ENCODE data around the gene ACAD8.

DNA sequence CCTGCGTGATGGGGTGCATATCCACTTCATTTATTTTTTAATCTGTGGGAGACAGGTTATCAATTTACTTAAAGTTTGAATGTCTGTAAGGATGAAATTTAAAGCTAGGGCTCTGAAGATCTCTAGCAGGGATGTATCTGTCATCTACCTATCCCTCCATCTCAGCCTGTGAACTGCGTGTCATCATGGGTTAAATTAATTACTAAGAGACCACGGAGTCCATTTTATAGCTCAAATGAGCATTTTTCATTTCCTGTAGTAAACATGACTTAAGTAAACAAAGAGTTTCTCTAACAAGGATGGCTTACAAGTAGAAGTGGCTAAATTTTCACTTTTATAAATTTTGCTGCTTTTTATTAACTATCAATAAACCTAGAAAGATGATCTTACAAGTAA lies 19.9 kb downstream of the ACAD8 start:
- TF ChIP-seq, protein P1, sequence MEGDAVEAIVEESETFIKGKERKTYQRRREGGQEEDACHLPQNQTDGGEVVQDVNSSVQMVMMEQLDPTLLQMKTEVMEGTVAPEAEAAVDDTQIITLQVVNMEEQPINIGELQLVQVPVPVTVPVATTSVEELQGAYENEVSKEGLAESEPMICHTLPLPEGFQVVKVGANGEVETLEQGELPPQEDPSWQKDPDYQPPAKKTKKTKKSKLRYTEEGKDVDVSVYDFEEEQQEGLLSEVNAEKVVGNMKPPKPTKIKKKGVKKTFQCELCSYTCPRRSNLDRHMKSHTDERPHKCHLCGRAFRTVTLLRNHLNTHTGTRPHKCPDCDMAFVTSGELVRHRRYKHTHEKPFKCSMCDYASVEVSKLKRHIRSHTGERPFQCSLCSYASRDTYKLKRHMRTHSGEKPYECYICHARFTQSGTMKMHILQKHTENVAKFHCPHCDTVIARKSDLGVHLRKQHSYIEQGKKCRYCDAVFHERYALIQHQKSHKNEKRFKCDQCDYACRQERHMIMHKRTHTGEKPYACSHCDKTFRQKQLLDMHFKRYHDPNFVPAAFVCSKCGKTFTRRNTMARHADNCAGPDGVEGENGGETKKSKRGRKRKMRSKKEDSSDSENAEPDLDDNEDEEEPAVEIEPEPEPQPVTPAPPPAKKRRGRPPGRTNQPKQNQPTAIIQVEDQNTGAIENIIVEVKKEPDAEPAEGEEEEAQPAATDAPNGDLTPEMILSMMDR (IDR thresholded peaks at IDR 0.05) = no peak
- no peak for TF ChIP-seq POLR2A (IDR thresholded peaks at IDR 0.05)

Measured in suprapubic skin (tissue), 3 donors.